Vagina (tissue), 2 donors: ENCODE measurements around the gene SLC29A1. TPM values are rescaled to one million over a fixed set of nuclear protein-coding genes. Genes with fewer than 3 reads are reported as not detected.
A peak's percentile ranks its signal among the peaks of the same experiment; 100 is the strongest.

Source experiments
- DNase-seq, 2 donors: peaks; one replicate each; pipeline ENCODE4 v3.0.0-alpha.2; 2017; ENCODE audit errors: extremely low spot score in 2 of 2
- H3K27ac ChIP-seq: fragments of 200-600 bp; sonication (generic); one replicate; pipeline ENCODE4 v1.5.1; 2019
- H3K27me3 ChIP-seq: fragments of 200-600 bp; sonication (generic); one replicate; pipeline ENCODE4 v1.5.1; 2019
- H3K36me3 ChIP-seq, 2 donors: fragments of 200-600 bp; sonication (generic); one replicate each; pipeline ENCODE4 v1.5.1; 2017 to 2019
- H3K4me1 ChIP-seq: fragments of 200-600 bp; sonication (generic); one replicate; pipeline ENCODE4 v1.5.1; 2019
- H3K4me3 ChIP-seq, 2 donors: fragments of 200-600 bp; sonication (generic); 1 replicate in 1 of 2; 2 replicates in 1 of 2; pipeline ENCODE4 v1.5.1; 2016 to 2019
- H3K9me3 ChIP-seq: fragments of 200-600 bp; sonication (generic); one replicate; pipeline ENCODE4 v1.5.1; 2019
- CTCF ChIP-seq, 3 experiments: fragments of 450-650 bp in 2 of 3; fragments of 200-600 bp in 1 of 3; sonication (generic) in 1 of 3; IDR thresholded peaks; one replicate each; pipeline ENCODE4 v1.5.1; 2017 to 2019; ENCODE audit warnings: antibody characterized with exemption in 3 of 3, mild to moderate bottlenecking in 2 of 3, moderate library complexity in 2 of 3
- POLR2A ChIP-seq, 2 donors: fragments of 450-650 bp; IDR thresholded peaks; one replicate each; pipeline ENCODE4 v1.6.1; 2017; ENCODE audit warnings: antibody characterized with exemption in 2 of 2, mild to moderate bottlenecking in 2 of 2, moderate library complexity in 2 of 2
- POLR2AphosphoS5 ChIP-seq, 2 donors: sonication (generic); formaldehyde crosslinking; IDR thresholded peaks; one replicate each; pipeline ENCODE4 v1.9.0; 2017; ENCODE audit warnings: antibody characterized with exemption in 2 of 2, mild to moderate bottlenecking in 2 of 2, low read depth in 1 of 2; ENCODE audit not compliant: insufficient read depth in 1 of 2
- intact Hi-C: fragments of 100-400 bp; cut with DNase I; formaldehyde crosslinking; loops from one replicate; pipeline ENCODE4 v1.15.1; 2023
- total RNA-seq: library from RNA; depleted of rRNA; stranded (reverse); fragments of >200 nt; gene quantifications from one replicate; pipeline ENCODE4 v1.2.3, GENCODE V29; 2016

Gene SLC29A1
- total RNA-seq, 1 donor from 2014 or later = 51.1 TPM

GRCh38 chr6:44221961-44222335 lies 1.4 kb upstream of the SLC29A1 start:
- peak overlapping the region; percentile 20 to 74 for H3K4me3 ChIP-seq
- peaks cover 90% of the 10 kb centered on the region for H3K4me1 ChIP-seq
- no peaks in the 10 kb centered on the region for H3K27me3 ChIP-seq
- intact Hi-C loops = no loop called here
- DNase-seq = no peak
- TF ChIP-seq POLR2AphosphoS5 (IDR thresholded peaks at IDR 0.05; ENCODE audit: insufficient read depth in 1 of 2, low read depth in 1 of 2) (no peak), CTCF (IDR thresholded peaks at IDR 0.05) (no peak), POLR2A (IDR thresholded peaks at IDR 0.05) (no peak)
- no peaks in the 10 kb centered on the region for H3K9me3 ChIP-seq
- peak overlapping the region; percentile 95 for H3K27ac ChIP-seq
- H3K36me3 ChIP-seq = no peaks in the 10 kb centered on the region

GRCh38 chr6:44222486-44223318 lies 693 bp upstream of the SLC29A1 start:
- Histone ChIP-seq H3K27me3 (no peaks in the 10 kb centered on the region), H3K27ac (peak overlapping the region; percentile 95), H3K4me3 (peak overlapping the region; percentile 67 to 74), H3K36me3 (no peaks in the 10 kb centered on the region), H3K4me1 (peaks cover 90% of the 10 kb centered on the region), H3K9me3 (no peaks in the 10 kb centered on the region)
- DNase-seq = peak in 1 of 2 donors; percentile 89
- TF ChIP-seq POLR2AphosphoS5 (IDR thresholded peaks at IDR 0.05; ENCODE audit: insufficient read depth in 1 of 2, low read depth in 1 of 2) = no peak
- TF ChIP-seq CTCF (IDR thresholded peaks at IDR 0.05) = no peak
- TF ChIP-seq POLR2A (IDR thresholded peaks at IDR 0.05) = no peak
- intact Hi-C loops = no loop called here

GRCh38 chr6:44224029-44224964 lies 902 bp downstream of the SLC29A1 start:
- H3K4me1 ChIP-seq = peaks cover 78% of the 10 kb centered on the region
- H3K36me3 ChIP-seq = no peaks in the 10 kb centered on the region
- intact Hi-C loops = no loop called here
- DNase-seq = peak in 1 of 2 donors; percentile 88
- TF ChIP-seq CTCF (IDR thresholded peaks at IDR 0.05) = no peak
- TF ChIP-seq POLR2AphosphoS5 (IDR thresholded peaks at IDR 0.05; ENCODE audit: insufficient read depth in 1 of 2, low read depth in 1 of 2) = no peak
- TF ChIP-seq POLR2A (IDR thresholded peaks at IDR 0.05) = no peak
- no peaks in the 10 kb centered on the region for H3K27me3 ChIP-seq
- H3K27ac ChIP-seq = peak overlapping the region; percentile 95
- H3K4me3 ChIP-seq = peak overlapping the region; percentile 67 to 74
- H3K9me3 ChIP-seq = no peaks in the 10 kb centered on the region

GRCh38 chr6:44224965-44225305 lies 1.5 kb downstream of the SLC29A1 start:
- Histone ChIP-seq H3K27ac (peak overlapping the region; percentile 95), H3K36me3 (no peaks in the 10 kb centered on the region), H3K4me1 (peaks cover 72% of the 10 kb centered on the region), H3K9me3 (no peaks in the 10 kb centered on the region), H3K4me3 (no peak overlapping the region), H3K27me3 (no peaks in the 10 kb centered on the region)
- TF ChIP-seq POLR2A (IDR thresholded peaks at IDR 0.05) (no peak), POLR2AphosphoS5 (IDR thresholded peaks at IDR 0.05; ENCODE audit: insufficient read depth in 1 of 2, low read depth in 1 of 2) (no peak), CTCF (IDR thresholded peaks at IDR 0.05) (no peak)
- intact Hi-C loops = no loop called here
- DNase-seq = no peak
